ENCODE measurements around the gene CYP27C1. TPM values are rescaled to one million over a fixed set of nuclear protein-coding genes. Genes with fewer than 3 reads are reported as not detected.

Gene CYP27C1
- total RNA-seq, 1 experiment from 2014 or later, result not detected

DNA sequence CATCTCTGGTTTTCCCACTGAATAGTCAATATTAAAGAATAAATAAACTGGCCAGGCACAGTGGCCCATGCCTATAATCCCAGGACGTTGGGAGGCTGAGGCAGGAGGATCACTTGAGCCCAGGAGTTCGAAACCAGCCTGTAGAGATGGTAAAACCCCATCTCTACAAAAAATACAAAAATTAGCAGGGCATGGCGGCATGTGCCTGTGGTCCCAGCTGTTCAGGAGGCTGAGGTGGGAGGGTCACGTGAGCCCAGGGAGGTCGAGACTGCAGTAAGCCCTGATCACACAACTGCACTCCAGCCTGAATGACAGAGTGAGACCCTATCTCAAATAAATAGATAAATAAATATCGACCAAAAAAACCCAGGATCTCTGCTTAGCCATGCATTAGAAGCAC is 63.0 kb downstream of the CYP27C1 start:
- Histone ChIP-seq H3K36me3 (ENCODE audit: control insufficient read depth in 1 of 2, insufficient read depth in 2 of 2, low read length in 2 of 2) (no peaks in the 10 kb centered on the region), H3K79me2 (ENCODE audit: insufficient read depth, low read length) (no peaks in the 10 kb centered on the region), H3K4me2 (ENCODE audit: low read length) (no peak overlapping the region), H4K20me1 (ENCODE audit: insufficient read depth) (no peaks in the 10 kb centered on the region), H2AFZ (ENCODE audit: low read depth, low read length, poor library complexity, severe bottlenecking) (no peak overlapping the region), H3K4me3 (replicated peaks in 1 of 2; ENCODE audit: low read depth in 1 of 2, low read length in 2 of 2) (no peak overlapping the region), H3K9me3 (ENCODE audit: control insufficient read depth in 1 of 2, insufficient read depth in 1 of 2, low read depth in 1 of 2, low read length in 2 of 2) (no peaks in the 10 kb centered on the region), H3K4me1 (ENCODE audit: control insufficient read depth in 1 of 2, insufficient read depth in 2 of 2, low read length in 2 of 2) (peaks cover 3 to 9% of the 10 kb centered on the region in 2 experiments; a peak in 2 of 4 replicates), H3K27me3 (ENCODE audit: insufficient read depth, low read length) (no peaks in the 10 kb centered on the region), H3K27ac (ENCODE audit: low read depth, low read length) (no peak overlapping the region), H3K9me2 (ENCODE audit: insufficient read depth) (no peaks in the 10 kb centered on the region), H3K9ac (ENCODE audit: low read length) (no peak overlapping the region)
- RAD21 ChIA-PET (ENCODE audit: low non-redundant PET in 1 of 2, low total read pairs in 2 of 2, uncharacterized antibody in 2 of 2, unreplicated experiment in 2 of 2), result no interaction called here
- ATAC-seq (no peak), DNase-seq (ENCODE audit: low read depth, low spot score) (no peak)
- BruUV-seq (replicated peaks), result no TSS peak
- TF ChIP-seq FOSL1 (IDR thresholded peaks at IDR 0.05; ENCODE audit: low read depth), result no peak
- TF ChIP-seq SIN3A (IDR thresholded peaks at IDR 0.05; ENCODE audit: low read depth), result no peak
- no peak for TF ChIP-seq TCF7L2 (IDR thresholded peaks at IDR 0.05; ENCODE audit: borderline replicate concordance, extremely low read depth, insufficient read depth, insufficient read length)
- no peak for TF ChIP-seq RAD21 (IDR thresholded peaks at IDR 0.05; ENCODE audit: low read depth)
- no peak for TF ChIP-seq EZH2 (IDR thresholded peaks at IDR 0.05)
- TF ChIP-seq POLR2AphosphoS5 (IDR thresholded peaks at IDR 0.05; ENCODE audit: low read depth, low read length), result no peak
- no peak for TF ChIP-seq EZH2phosphoT487 (IDR thresholded peaks at IDR 0.05; ENCODE audit: borderline replicate concordance)
- TF ChIP-seq ZBTB33 (IDR thresholded peaks at IDR 0.05; ENCODE audit: extremely low read depth, insufficient replicate concordance, low read length), result no peak
- TF ChIP-seq CTCF (IDR thresholded peaks at IDR 0.05 in 2 of 3, conservative IDR thresholded peaks at IDR 0.05 in 1 of 3; ENCODE audit: borderline replicate concordance in 1 of 3, insufficient read depth in 1 of 3, low read depth in 2 of 3, low read length in 2 of 3), result no peak
- no peak for TF ChIP-seq ZFX (IDR thresholded peaks at IDR 0.05)
- no peak for TF ChIP-seq CEBPB (IDR thresholded peaks at IDR 0.05; ENCODE audit: low read depth)
- no peak for TF ChIP-seq ZNF274 (IDR thresholded peaks at IDR 0.05; ENCODE audit: low read depth, low read length)
- no peak for TF ChIP-seq EGR1 (IDR thresholded peaks at IDR 0.05; ENCODE audit: low read depth)
- TF ChIP-seq ELF1 (IDR thresholded peaks at IDR 0.05; ENCODE audit: borderline replicate concordance, low read depth), result no peak
- no peak for TF ChIP-seq SRF (IDR thresholded peaks at IDR 0.05; ENCODE audit: low read depth)
- CTCF ChIA-PET, result no interaction called here
- intact Hi-C loops (cut with micrococcal nuclease), result no loop called here
- POLR2A ChIA-PET, result no interaction called here
